Neural crest cell (in vitro differentiated cells): ENCODE results near the gene TMEM135. TPM values are rescaled to one million over a fixed set of nuclear protein-coding genes. Genes with fewer than 3 reads are reported as not detected.

ENCODE experiments used
- DNase-seq: peaks from one replicate; pipeline ENCODE4 v3.0.0; 2021; ENCODE audit warnings: low read depth, mixed read lengths, low spot score
- H3K27ac Mint-ChIP-seq: one replicate; pipeline ENCODE4 v1.8.0; 2021; ENCODE audit warnings: mild to moderate bottlenecking, mixed read lengths; ENCODE audit not compliant: unreplicated experiment
- H3K27me3 Mint-ChIP-seq: 2 replicates; pipeline ENCODE4 v1.8.0; 2021; ENCODE audit warnings: low read depth, mild to moderate bottlenecking, mixed read lengths
- H3K36me3 Mint-ChIP-seq: 2 replicates; pipeline ENCODE4 v1.8.0; 2021; ENCODE audit warnings: low read depth, mild to moderate bottlenecking, mixed read lengths
- H3K4me1 Mint-ChIP-seq: 2 replicates; pipeline ENCODE4 v1.8.0; 2021; ENCODE audit warnings: mixed read lengths
- H3K4me3 Mint-ChIP-seq: one replicate; pipeline ENCODE4 v1.8.0; 2021; ENCODE audit warnings: mild to moderate bottlenecking, mixed read lengths
- H3K9me3 Mint-ChIP-seq: 2 replicates; pipeline ENCODE4 v1.8.0; 2021; ENCODE audit warnings: mixed read lengths
- CTCF ChIP-seq: fragments of 200-600 bp; sonication (generic); conservative IDR thresholded peaks from 2 replicates; pipeline ENCODE4 v1.5.0; 2021; ENCODE audit warnings: antibody characterized with exemption, mild to moderate bottlenecking
- total RNA-seq: library from RNA; stranded (reverse); gene quantifications from 2 replicates; pipeline ENCODE4 v1.2.1, GENCODE V29; 2021

TMEM135 gene
- total RNA-seq, 1 donor from 2014 or later, result 39.5 TPM

- no peak for TF ChIP-seq CTCF
- no peaks in the 10 kb centered on the region for H3K9me3 Mint-ChIP-seq
- peaks cover 10% of the 10 kb centered on the region for H3K36me3 Mint-ChIP-seq
- H3K27ac Mint-ChIP-seq, result no peak overlapping the region
- H3K27me3 Mint-ChIP-seq, result no peaks in the 10 kb centered on the region
- no peak overlapping the region for H3K4me3 Mint-ChIP-seq
- DNase-seq, result no peak
- H3K4me1 Mint-ChIP-seq, result peaks cover 16% of the 10 kb centered on the region
These were observed 269.4 kb downstream of the TMEM135 start for GRCh38 chr11:87307101-87307500.

- Mint-ChIP-seq H3K9me3 (no peaks in the 10 kb centered on the region), H3K27me3 (no peaks in the 10 kb centered on the region), H3K36me3 (no peaks in the 10 kb centered on the region), H3K4me1 (peaks cover 6% of the 10 kb centered on the region), H3K4me3 (no peak overlapping the region), H3K27ac (no peak overlapping the region)
- DNase-seq, result no peak
- no peak for TF ChIP-seq CTCF
These were observed 277.5 kb downstream of the TMEM135 start for GRCh38 chr11:87315229-87315628.

GRCh38 chr11:87316491-87316890 lies 278.8 kb downstream of the TMEM135 start:
- Mint-ChIP-seq H3K36me3 (no peaks in the 10 kb centered on the region), H3K4me1 (peaks cover 6% of the 10 kb centered on the region), H3K27me3 (no peaks in the 10 kb centered on the region), H3K9me3 (no peaks in the 10 kb centered on the region), H3K27ac (no peak overlapping the region), H3K4me3 (no peak overlapping the region)
- TF ChIP-seq CTCF, result no peak
- DNase-seq, result no peak

- no peak for TF ChIP-seq CTCF
- no peak overlapping the region for H3K4me3 Mint-ChIP-seq
These were observed 279.7 kb downstream of the TMEM135 start for GRCh38 chr11:87317441-87317840.

GRCh38 chr11:87320123-87320522 lies 282.4 kb downstream of the TMEM135 start:
- DNase-seq, result no peak
- peaks cover 6% of the 10 kb centered on the region for H3K4me1 Mint-ChIP-seq
- no peak overlapping the region for H3K4me3 Mint-ChIP-seq
- peaks cover 4% of the 10 kb centered on the region for H3K36me3 Mint-ChIP-seq
- H3K27me3 Mint-ChIP-seq, result no peaks in the 10 kb centered on the region
- TF ChIP-seq CTCF, result no peak
- H3K9me3 Mint-ChIP-seq, result no peaks in the 10 kb centered on the region
- no peak overlapping the region for H3K27ac Mint-ChIP-seq

More at GRCh38 chr11:87317441-87317840, 279.7 kb downstream of the TMEM135 start:
- no peaks in the 10 kb centered on the region for H3K9me3 Mint-ChIP-seq
- peaks cover 6% of the 10 kb centered on the region for H3K4me1 Mint-ChIP-seq
- H3K27ac Mint-ChIP-seq, result no peak overlapping the region
- no peaks in the 10 kb centered on the region for H3K27me3 Mint-ChIP-seq
- DNase-seq, result no peak
- no peaks in the 10 kb centered on the region for H3K36me3 Mint-ChIP-seq

GRCh38 chr11:87322568-87322967 lies 284.8 kb downstream of the TMEM135 start:
- DNase-seq, result no peak
- no peak overlapping the region for H3K4me3 Mint-ChIP-seq
- H3K27ac Mint-ChIP-seq, result no peak overlapping the region
- H3K9me3 Mint-ChIP-seq, result no peaks in the 10 kb centered on the region
- peaks cover 6% of the 10 kb centered on the region for H3K4me1 Mint-ChIP-seq
- no peak for TF ChIP-seq CTCF
- no peaks in the 10 kb centered on the region for H3K27me3 Mint-ChIP-seq
- peaks cover 12% of the 10 kb centered on the region for H3K36me3 Mint-ChIP-seq
